HG03442 (cell line): ENCODE measurements around the gene CTNNBL1.

Experiments
- ATAC-seq: cut with Tn5 transposase; IDR thresholded peaks from one replicate; pipeline ENCODE4 v1.9.1; 2021; ENCODE audit warnings: mild to moderate bottlenecking, moderate library complexity; ENCODE audit not compliant: unreplicated experiment

CTNNBL1 gene

DNA sequence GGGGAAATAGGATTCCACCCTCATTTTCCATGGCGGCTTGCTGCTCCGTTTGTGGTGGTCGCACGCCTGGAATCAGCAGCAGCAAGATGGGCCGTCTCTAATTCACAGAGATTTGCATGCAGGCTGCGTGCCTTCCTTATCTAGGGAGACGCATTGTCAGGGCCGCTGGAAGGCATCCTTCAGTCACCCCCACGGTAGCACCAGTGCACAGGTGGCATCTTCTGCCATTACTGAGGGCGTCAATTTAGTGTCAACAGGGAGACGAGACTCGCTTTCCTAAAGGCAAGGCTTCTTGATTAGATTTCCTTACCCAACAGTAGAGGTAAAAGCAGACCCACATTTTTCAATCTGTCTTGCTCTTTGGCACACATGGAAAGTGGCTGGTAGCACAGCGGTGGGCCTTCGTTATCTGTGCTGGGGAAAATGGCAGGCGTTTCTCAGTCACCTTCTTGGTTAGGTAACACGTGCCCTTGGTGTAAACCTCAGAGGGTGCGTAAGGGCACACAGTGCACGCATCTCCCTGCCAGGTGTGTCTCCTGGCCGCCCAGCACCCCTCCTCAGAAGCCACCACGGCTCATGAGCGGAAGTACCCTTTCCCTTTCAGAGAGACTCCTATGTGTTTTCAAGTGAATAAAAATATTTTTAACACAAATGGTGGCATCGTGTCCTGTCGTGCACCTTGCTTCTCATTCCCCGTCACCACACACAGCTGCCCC, 181.8 kb downstream of the CTNNBL1 start:
- ATAC-seq, result no peak

DNA sequence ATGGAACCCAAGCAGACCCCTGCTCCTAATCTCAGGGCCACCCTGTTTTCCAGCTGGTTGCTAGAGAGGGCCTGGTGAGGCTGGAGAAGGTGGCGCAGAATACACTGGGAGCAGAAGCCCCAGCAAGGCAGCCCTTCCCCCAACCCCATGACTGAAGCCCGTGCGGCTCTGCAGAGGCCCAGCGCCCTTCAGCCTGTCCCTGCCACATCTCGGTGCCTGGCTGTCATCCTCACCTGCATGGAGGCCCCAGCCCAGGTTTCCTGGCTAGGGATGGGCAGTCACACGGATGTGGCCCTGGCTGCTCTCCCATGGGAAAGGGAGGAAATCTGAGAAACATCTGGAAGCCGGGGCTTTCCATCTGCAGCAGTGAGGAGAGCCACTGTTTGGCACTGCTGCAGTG, 183.0 kb downstream of the CTNNBL1 start:
- no peak for ATAC-seq

DNA sequence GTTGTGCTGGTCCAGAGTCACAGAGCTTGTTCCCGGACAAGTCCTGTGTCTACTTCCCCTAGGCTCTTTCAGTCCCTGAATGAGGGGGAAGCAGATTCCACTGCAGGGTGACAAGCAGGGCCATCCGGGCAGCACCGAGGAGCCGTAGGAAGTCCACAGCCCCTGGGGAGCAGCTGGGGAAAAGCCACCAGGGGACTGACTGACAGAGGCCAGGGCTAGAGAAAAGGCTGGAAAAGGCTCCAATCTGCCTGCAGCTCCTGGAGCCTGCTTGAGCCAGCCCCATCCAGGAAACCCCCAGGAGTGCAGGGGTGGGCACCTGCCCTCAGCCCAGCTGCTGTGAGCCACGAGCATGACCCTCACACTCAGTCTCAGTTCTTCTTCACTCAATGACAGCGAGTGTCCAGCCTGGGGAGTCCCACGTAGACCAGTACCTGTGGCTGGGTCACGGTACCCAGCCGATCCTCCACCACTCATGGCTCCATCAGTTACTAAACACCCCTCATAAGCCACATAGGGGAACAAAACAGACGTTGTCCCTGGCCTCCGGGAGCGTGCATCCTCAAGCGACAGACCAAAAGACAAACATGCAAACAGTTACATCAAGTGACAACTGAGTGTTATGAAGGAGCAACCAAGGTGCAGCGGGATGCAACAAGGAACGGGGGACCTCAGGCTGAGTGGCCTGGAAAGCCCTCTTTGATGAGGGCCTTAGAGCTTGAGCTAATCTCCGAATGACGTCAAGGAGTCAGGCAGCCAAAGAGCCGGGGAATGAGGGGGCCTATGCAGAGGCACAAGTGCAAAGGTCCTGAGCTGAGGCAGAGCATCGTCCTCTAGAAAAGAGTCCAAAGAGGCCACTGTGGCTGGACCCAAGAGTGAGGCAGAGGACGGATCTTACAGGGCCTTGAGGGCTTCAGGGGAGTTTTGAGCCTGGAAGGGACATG, 184.3 kb downstream of the CTNNBL1 start:
- ATAC-seq, result no peak

DNA sequence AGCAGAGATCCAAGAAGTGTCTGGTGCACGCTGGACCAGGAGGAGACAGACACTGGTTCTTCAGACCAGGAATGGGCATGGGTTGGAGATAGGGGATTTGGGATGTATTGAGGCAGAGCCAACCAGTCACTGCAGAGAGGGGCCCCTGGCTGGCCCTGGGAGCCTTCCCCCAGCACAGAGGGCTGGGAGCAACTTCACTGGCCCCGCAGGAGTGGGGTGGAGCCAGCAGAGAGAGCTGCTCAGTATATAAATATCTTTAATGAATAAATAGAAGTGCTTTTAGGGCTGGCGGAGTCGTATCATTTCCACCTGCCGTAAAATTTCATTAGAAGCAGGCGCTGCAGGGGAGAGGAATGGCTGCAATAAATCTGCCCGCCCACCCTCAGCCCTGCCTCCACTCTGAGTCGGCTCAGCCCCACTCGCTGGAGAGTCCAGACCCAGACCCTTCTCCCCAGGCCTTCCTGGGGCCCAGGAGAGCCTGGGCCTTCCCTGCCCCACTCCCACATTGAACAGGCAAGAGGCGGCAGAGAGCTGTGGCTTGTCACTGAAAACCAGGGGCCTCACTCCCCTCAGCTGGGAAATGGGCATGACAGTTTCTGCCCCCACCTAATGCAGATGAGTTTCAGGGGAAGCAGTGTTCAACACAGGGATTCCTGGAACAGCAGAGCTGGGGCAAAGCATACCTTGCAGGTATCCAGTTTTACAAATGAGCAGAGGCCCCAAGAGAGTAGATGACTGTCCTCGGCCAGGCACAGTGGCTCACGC, 185.2 kb downstream of the CTNNBL1 start:
- ATAC-seq, result no peak

DNA sequence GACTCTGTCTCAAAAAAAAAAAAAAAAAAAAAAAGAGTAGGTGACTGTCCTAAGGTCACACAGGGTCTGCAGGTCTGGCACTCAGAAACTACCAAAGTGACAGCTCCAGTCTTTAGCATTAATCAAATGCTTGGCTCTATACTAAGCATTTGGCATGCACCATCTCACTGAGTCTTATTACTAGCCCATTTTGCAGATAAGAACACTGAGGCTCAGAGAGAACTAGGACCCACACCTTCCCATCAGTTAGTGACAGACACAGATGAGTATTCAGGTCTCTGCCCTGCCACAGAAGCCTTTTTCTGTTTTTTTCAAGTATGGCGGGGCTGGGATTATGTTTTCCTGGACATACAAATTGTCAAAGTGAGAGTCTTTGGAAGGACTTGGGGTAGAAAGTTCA, 186.0 kb downstream of the CTNNBL1 start:
- no peak for ATAC-seq

DNA sequence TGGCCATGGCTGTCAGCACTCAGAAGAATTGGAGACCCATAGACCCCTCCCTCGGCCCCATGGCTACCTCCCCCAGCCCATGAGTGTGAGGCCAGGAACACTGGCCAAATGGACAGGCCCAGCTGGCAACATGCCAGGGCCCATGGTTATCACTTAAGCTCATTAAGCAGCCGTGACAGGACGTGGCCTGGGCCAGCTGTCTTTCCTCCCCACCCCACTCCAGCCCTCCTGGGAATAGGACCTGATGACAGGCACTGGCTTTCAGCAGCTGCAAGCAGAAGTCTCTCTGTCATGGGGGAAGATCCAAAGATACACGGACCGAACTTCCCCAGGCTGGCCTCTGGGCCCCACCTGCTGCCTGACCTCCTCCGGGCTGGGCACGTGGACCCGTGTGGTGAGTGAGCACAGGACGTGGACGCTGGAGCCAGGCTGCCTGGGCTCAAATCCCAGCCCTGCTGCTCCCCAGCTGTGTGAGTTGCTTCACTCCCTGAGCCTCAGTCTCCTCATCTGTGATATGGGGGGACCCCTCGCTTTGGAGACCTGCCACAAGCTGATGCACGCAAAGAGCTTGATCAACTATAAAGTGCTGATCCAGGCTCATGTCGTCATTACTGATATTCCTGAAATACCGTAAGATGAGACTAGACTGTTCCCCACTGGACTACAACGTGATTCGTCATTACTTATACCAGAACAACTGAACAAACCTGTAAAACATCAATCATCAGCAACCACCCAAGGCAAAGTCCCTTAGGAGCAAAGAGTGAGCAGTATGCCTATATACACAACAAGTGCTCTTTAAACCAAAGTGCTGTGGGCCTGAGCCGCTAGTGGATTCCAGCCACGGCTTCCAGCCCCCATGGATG, 187.1 kb downstream of the CTNNBL1 start:
- ATAC-seq, result no peak

DNA sequence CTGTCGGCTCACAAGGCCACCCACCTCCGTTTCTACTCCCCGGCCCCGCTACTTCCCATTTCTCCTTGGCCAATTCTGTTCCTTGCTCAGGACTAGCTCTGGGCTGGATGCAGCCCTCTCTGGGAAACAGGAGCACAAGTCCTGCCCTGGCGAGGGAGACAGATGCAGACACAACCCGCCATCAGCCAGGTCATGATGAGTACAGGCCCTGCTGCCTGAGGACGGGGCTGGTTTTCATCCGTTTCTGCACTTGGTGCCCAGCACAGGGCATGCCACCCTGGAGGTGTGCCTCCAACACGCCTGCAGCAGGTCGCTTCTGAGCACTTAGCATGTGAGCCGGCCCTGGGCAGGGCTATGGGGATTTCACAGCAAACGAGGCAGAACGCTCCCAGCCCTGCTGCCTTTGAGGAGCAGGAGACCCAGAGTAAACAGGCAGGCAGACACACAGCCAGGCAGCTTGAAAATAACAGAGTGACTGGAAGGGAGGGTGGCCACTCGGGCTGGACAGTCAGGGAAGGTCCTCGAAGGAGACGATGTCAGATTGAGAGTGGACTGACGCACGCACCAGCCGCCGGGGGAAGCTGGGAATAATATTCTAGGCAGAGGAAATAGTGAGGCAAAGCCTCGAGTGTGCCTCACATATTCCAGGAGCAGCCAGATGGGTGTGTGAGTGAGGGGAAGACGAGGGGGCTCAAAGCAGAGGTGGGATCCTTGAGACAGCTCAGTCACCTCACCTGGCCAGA, 187.9 kb downstream of the CTNNBL1 start:
- no peak for ATAC-seq

DNA sequence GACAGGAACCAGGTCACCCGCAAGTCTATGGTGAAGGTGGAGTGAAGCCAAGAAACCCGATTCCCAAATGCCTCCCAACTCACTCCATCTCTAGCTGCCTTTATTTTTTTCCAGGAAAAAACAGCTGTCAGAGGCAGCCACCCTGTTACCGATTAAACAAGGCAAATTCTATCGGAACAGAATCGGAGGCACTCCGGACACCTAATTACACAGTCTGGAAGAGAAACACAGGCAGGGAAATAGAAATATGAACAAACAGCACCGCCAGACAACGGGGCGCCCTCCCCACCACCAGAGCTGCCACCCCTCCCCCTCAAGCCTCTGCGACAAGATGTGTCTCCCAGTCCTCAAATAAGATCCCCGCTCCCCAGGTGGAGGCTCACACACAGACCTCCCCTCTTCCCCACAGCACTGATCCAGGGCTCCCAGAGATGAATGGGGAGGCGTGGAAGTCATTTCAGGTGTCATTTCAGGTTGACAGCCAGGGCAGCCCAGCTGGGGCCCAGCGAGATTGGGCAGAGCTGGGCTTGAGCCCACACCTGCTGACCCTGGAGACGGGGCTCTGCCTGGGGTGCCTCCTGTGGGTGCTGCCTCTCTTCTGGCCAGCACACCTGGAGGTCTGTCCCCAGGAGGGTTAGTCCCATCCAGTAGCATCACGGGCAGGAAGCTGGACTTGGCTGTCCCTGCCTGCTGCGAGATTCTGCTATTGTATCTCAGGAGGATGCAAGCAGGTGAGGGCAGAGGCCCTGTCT, 189.3 kb downstream of the CTNNBL1 start:
- no peak for ATAC-seq

DNA sequence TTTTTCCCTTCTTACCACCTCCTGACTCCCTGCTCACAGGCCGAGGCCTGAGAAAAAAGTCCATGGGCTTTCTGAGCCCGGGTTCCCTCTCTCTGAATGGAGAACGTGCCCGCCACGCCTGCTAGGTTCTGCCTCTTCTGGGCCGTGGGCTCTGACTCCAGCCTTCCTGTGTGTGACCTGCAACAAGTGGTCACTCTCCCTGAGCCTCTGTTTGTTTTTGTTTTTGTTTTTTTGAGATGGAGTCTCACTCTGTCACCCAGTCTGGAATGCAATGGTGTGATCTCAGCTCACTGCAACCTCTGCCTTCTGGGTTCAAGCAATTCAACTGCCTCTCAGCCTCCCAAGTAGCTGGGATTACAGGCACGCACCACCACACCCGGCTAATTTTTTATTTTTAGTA, 191.2 kb downstream of the CTNNBL1 start:
- no peak for ATAC-seq

DNA sequence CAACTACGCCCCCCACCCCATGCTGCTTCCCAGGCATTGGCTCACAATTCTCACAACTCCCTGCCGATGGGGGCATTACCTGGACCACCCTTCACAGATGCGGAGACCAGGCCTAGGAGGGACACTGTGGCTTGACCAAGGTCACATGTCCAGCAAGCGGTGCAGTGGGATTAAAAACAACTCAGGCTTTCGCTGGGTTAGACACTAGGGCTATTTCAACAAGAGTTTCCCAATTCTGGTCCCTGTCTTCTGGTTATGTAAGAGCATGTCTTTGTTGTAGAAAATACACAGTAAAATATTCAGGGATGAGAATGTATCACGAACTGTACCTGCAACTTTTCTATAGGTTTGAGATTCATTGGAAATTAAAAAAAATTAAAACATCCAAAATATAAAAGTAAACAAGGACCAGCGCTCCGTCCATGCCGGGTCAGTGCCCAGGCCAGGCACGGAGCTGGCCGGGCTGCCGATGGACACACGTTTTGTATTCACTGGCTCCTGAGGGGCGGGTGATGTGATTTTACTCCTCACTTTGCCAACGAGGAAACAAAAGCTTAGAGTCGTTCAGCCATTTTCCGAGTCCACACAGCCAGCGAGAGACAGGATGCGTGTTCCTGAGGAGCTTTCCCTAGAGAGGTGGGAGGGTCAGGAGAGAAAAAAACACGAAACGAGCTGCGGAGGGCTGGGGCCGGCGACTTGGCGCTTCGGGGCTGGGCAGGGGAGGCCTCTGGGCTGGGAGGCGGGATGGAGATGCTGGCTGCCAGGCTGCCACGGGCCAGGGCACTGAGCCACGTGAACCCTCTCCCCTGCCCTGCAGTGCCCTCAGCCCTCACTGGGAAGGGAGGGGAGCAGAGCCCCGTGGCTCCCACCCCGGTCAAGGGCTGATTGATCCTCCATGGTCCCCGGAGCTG, 192.0 kb downstream of the CTNNBL1 start:
- ATAC-seq, result no peak

DNA sequence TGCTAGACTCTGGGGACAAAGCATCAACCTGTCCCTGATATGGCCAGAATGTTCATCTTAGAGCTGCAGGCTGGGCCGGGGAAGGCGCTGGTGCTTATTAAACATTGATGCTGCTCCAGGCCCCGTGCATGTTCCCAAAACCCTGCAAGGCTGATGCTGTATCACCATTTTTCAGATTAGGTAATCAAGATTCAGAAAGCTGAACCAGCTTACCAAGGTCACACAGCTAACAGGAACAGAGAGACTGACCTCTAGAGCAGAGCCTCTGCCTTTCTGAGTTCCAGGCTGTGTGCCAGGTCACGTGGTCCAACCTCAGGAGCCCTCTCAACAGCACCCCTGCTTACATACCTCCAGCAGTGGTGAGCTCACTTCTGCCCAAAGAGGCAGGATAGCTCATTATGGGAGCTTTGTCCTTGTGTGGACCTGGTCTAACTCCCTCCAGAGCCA, 193.0 kb downstream of the CTNNBL1 start:
- no peak for ATAC-seq

DNA sequence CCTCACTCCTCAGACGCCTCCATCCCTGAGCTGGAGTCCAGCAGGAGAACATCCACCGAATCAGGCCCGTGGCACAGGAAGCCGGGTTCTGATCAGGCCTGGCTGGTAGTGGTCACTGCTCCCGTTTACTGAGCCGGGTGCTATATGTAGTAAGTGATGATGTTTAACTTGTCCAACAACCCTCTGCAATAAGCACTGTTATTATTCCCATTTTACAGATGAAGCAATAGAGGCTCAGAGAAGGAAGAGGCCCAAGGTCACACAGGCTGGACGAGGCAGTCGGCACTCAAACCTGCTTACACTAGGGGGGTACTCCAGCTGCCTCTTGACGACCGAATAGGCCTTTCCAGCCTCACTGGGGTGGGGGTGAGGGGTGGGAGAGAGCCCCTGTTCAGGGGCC, 194.8 kb downstream of the CTNNBL1 start:
- no peak for ATAC-seq

DNA sequence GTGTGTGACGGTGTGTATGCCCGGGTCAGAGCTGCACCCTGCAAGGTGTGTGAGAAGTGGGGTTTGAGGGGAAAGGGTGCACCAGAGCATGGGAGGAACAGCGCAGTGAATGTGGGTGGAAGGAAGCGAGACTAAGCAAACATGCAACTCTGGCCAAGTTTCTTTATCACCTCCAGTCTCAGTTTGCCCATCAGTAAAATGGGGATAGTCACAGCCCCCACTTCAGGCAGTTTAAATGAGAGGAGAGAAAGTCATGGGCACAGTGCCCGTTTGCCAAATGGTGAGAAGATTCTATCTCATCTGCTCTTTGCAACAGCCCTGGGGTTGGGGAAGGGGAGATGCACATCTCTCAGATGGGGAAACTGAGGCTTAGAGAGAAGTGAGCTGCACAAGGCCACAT, 196.3 kb downstream of the CTNNBL1 start:
- ATAC-seq, result no peak

DNA sequence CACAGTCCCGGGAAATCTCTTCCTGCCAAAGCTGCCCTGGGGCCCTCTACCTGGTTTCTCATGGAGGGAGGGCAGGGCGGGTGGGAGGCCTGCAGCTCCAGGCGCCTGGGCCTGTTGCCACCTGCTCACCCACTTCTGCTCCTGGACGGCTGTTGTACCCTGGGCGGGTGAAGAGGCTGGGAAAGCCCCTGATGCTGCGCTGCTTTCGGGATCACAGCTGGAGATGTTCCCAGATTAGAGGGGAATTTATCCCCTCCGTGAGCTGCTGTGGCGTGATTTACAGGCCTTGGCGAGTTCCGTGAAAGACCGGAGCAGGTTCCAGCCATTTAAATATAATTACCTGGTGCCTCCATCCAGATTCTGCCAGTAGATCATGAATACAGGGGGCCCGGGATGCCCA, 196.8 kb downstream of the CTNNBL1 start:
- ATAC-seq, result no peak

DNA sequence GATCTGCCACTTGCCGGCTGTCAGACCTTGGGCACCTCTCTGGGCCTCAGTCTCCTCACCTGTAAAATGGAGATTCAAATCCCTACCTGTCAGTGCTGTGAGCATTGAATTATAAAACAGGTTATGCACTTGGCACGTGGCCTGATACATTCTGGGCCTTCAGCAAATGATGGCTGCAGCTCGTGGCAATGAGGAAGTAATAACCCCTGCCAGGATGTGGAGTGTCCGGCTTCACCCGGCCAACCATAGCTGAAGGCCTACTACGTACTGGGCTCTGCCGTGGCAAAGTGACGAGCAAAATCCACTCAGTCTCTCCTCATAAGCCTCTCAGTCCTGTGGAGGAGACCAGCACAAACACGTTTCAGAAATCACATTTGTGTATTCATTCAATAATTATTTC, 198.2 kb downstream of the CTNNBL1 start:
- ATAC-seq, result no peak

DNA sequence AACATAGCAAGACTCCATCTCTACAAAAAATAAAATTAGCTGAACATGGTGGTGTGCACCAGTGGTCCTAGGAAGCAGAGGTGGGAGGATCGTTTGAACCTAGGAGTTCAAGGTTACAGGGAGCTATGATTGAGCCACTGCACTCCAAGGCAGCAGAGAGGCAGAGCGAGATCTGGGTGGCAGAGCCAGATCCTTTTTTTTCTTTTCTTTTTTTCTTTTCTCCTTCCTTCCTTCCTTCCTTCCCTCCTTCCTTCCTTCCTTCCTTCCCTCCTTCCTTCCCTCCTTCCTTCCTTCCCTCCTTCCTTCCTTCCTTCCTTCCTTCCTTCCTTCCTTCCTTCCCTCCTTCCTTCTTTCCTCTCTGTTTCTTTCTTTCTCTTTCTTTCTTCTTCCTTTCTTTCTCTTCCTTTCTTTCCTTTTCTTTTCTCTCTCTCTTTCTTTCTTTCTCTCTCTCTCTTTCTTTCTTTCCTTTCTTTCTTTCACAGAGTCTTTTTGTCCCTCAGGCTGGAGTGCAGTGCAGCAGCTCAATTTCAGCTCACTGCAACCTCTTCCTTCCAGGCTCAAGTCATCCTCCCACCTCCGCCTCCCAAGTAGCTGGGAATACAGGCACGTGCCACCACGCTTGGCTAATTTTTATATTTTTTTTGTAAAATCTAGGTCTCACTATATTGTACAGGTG, 199.9 kb downstream of the CTNNBL1 start:
- no peak for ATAC-seq

DNA sequence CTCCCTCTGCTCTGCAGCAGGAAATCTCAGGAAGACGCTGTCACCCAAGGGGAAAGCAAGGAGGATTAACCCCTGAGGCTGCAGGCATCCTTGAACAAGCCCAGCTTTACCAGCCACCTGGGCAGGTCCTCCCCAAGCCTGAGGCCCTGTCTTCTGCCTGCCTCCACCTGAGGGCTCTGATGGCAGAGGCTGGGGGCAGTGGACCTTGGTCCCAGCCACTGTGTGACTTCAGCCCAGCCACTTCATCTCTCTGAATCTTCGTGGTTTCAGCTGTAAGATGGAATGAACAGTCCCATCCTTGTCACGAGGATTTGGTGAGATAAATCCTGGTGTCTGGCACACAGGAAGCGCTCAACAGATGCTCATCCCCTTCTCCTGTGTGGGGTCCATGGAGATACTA, 200.6 kb downstream of the CTNNBL1 start:
- no peak for ATAC-seq
